T-helper 2 cell treated with Interferon-gamma antibody and Interleukin-4, amounts not matched to agents 5 μg/mL and 100 μg/mL, for 36 hours (primary cell): Measurements from ENCODE around the gene LINGO4.
"Not testable (repeated sequence)": the region's sequence is repeated elsewhere in the genome, so short reads cannot be mapped to it uniquely, and the experiment has no call there.

ENCODE experiments used
- DNase-seq: peaks from one replicate; pipeline ENCODE4 v3.0.0; 2021; ENCODE audit warnings: low spot score
- H3K27ac Mint-ChIP-seq: one replicate; pipeline ENCODE4 v1.8.0; 2021; ENCODE audit warnings: mild to moderate bottlenecking, mixed read lengths
- H3K27me3 Mint-ChIP-seq: one replicate; pipeline ENCODE4 v1.8.0; 2021; ENCODE audit warnings: low read depth, mixed read lengths
- H3K36me3 Mint-ChIP-seq: one replicate; pipeline ENCODE4 v1.8.0; 2021; ENCODE audit warnings: low read depth, mixed read lengths
- H3K4me1 Mint-ChIP-seq: one replicate; pipeline ENCODE4 v1.8.0; 2021; ENCODE audit warnings: low read depth, mixed read lengths
- H3K4me3 Mint-ChIP-seq: one replicate; pipeline ENCODE4 v1.8.0; 2022; ENCODE audit warnings: mild to moderate bottlenecking, moderate library complexity, mixed read lengths
- H3K9me3 Mint-ChIP-seq: one replicate; pipeline ENCODE4 v1.8.0; 2021; ENCODE audit warnings: mixed read lengths

Gene LINGO4

GRCh38 chr1:151774256-151774922 is 30.8 kb downstream of the LINGO4 start:
- Mint-ChIP-seq H3K4me1 (no peaks in the 10 kb centered on the region), H3K9me3 (no peaks in the 10 kb centered on the region), H3K36me3 (peaks cover 22% of the 10 kb centered on the region), H3K27me3 (no peaks in the 10 kb centered on the region), H3K27ac (no peak overlapping the region), H3K4me3 (no peak overlapping the region)
- DNase-seq, result no peak

- Mint-ChIP-seq H3K36me3 (peaks cover 17% of the 10 kb centered on the region), H3K27ac (no peak overlapping the region), H3K27me3 (no peaks in the 10 kb centered on the region), H3K4me1 (no peaks in the 10 kb centered on the region), H3K4me3 (no peak overlapping the region), H3K9me3 (no peaks in the 10 kb centered on the region)
- DNase-seq, result no peak
Observed at GRCh38 chr1:151773702-151774101, 31.5 kb downstream of the LINGO4 start.

GRCh38 chr1:151769270-151769669 is 35.9 kb downstream of the LINGO4 start:
- not testable (repeated sequence) for H3K4me3 Mint-ChIP-seq, DNase-seq, H3K27ac Mint-ChIP-seq, H3K36me3 Mint-ChIP-seq, H3K27me3 Mint-ChIP-seq, H3K9me3 Mint-ChIP-seq, H3K4me1 Mint-ChIP-seq

- H3K27ac Mint-ChIP-seq, H3K36me3 Mint-ChIP-seq, H3K27me3 Mint-ChIP-seq, DNase-seq, H3K9me3 Mint-ChIP-seq: not testable (repeated sequence)
- peak overlapping the region; percentile 18 for H3K4me3 Mint-ChIP-seq
- peaks cover 14% of the 10 kb centered on the region for H3K4me1 Mint-ChIP-seq
Observed at GRCh38 chr1:151768351-151769066, 36.7 kb downstream of the LINGO4 start.

- H3K4me3 Mint-ChIP-seq, result peak overlapping the region; percentile 91
- H3K36me3 Mint-ChIP-seq, result peaks cover 30% of the 10 kb centered on the region
- no peaks in the 10 kb centered on the region for H3K9me3 Mint-ChIP-seq
- DNase-seq, result no peak
- peaks cover 25% of the 10 kb centered on the region for H3K4me1 Mint-ChIP-seq
- H3K27ac Mint-ChIP-seq, result peak overlapping the region; percentile 96
- H3K27me3 Mint-ChIP-seq, result no peaks in the 10 kb centered on the region
Observed at GRCh38 chr1:151763990-151764389, 41.2 kb downstream of the LINGO4 start.

- no peaks in the 10 kb centered on the region for H3K9me3 Mint-ChIP-seq
- H3K4me3 Mint-ChIP-seq, result peak within 1 kb of the TSS; percentile 91
- peaks cover 23% of the 10 kb centered on the region for H3K4me1 Mint-ChIP-seq
- peaks cover 30% of the 10 kb centered on the region for H3K36me3 Mint-ChIP-seq
- peak within 1 kb of the TSS; percentile 96 for H3K27ac Mint-ChIP-seq
- peak; percentile 84 for DNase-seq
- H3K27me3 Mint-ChIP-seq, result no peaks in the 10 kb centered on the region
Observed at GRCh38 chr1:151762941-151763921, 42.0 kb downstream of the LINGO4 start, which contains the start of gene MRPL9. Gene MRPL9, minus strand, starts transcription at chr1:151763496. Its CDS starts 17 bp downstream, at chr1:151763479.

- Mint-ChIP-seq H3K36me3 (peaks cover 34% of the 10 kb centered on the region), H3K9me3 (no peaks in the 10 kb centered on the region), H3K27me3 (no peaks in the 10 kb centered on the region), H3K4me1 (peaks cover 24% of the 10 kb centered on the region), H3K4me3 (no peak overlapping the region), H3K27ac (no peak overlapping the region)
- DNase-seq, result no peak
Observed at GRCh38 chr1:151760597-151761385, 44.4 kb downstream of the LINGO4 start.

GRCh38 chr1:151759241-151759640 is 46.0 kb downstream of the LINGO4 start:
- no peak overlapping the region for H3K27ac Mint-ChIP-seq
- H3K36me3 Mint-ChIP-seq, result peaks cover 34% of the 10 kb centered on the region
- DNase-seq, result no peak
- no peak overlapping the region for H3K4me3 Mint-ChIP-seq
- no peaks in the 10 kb centered on the region for H3K27me3 Mint-ChIP-seq
- H3K9me3 Mint-ChIP-seq, result no peaks in the 10 kb centered on the region
- H3K4me1 Mint-ChIP-seq, result peaks cover 20% of the 10 kb centered on the region

GRCh38 chr1:151756291-151756690 is 48.9 kb downstream of the LINGO4 start:
- H3K27ac Mint-ChIP-seq, result no peak overlapping the region
- no peak for DNase-seq
- H3K4me3 Mint-ChIP-seq, result no peak overlapping the region
- H3K4me1 Mint-ChIP-seq, result peaks cover 4% of the 10 kb centered on the region
- H3K9me3 Mint-ChIP-seq, result no peaks in the 10 kb centered on the region
- H3K27me3 Mint-ChIP-seq, result no peaks in the 10 kb centered on the region
- H3K36me3 Mint-ChIP-seq, result peaks cover 23% of the 10 kb centered on the region
